Epithelial cell of prostate (primary cell): ENCODE measurements around the gene HRCT1.
"Not testable (repeated sequence)": the region's sequence is repeated elsewhere in the genome, so short reads cannot be mapped to it uniquely, and the experiment has no call there.

Experiments used
- DNase-seq: peaks from one replicate; pipeline ENCODE4 v3.0.0-alpha.2; 2011; ENCODE audit warnings: low read depth, low spot score
- H3K27ac ChIP-seq: fragments of 450-650 bp; 2 replicates; pipeline ENCODE4 v1.5.1; 2017; ENCODE audit warnings: mild to moderate bottlenecking

The HRCT1 gene

GRCh38 chr9:35892051-35892450, 14.0 kb upstream of the HRCT1 start:
- no peak overlapping the region for H3K27ac ChIP-seq
- no peak for DNase-seq

GRCh38 chr9:35896570-35896969, 9.4 kb upstream of the HRCT1 start:
- H3K27ac ChIP-seq = no peak overlapping the region
- DNase-seq = no peak

- not testable (repeated sequence) for DNase-seq
Observed at GRCh38 chr9:35897376-35898099, 8.5 kb upstream of the HRCT1 start.

GRCh38 chr9:35898337-35898736, 7.7 kb upstream of the HRCT1 start:
- no peak for DNase-seq

More at GRCh38 chr9:35897376-35898099, 8.5 kb upstream of the HRCT1 start:
- not testable (repeated sequence) for H3K27ac ChIP-seq

GRCh38 chr9:35899021-35899420, 7.0 kb upstream of the HRCT1 start:
- no peak overlapping the region for H3K27ac ChIP-seq
- DNase-seq = no peak

More at GRCh38 chr9:35898337-35898736, 7.7 kb upstream of the HRCT1 start:
- no peak overlapping the region for H3K27ac ChIP-seq

GRCh38 chr9:35903049-35903448, 3.0 kb upstream of the HRCT1 start:
- no peak overlapping the region for H3K27ac ChIP-seq
- no peak for DNase-seq

DNA sequence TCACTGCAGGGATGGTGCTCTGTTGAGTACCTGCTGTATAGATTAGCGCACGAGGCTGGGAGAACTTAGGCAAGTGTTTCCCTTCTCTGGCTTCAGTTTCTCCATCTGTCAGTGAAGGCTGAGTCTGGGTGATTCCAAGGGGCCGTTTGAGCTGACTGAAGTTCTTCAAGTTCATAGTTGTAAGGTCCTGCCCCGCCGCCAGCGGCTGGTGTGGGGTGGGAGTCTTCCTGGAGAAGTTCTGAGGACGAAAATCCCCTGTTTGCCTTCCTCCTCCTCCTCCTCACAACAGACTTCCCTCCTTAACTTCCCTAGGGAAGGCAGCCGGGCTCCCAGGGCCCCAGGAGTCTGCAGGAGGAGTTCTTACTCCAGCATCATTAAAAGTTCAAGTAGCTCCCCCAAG, 1.7 kb upstream of the HRCT1 start:
- DNase-seq = no peak
- H3K27ac ChIP-seq = no peak overlapping the region

GRCh38 chr9:35905051-35905781, 786 bp upstream of the HRCT1 start:
- DNase-seq = no peak
- peak overlapping the region; percentile 76 for H3K27ac ChIP-seq

- no peak for DNase-seq
- peak overlapping the region; percentile 76 for H3K27ac ChIP-seq
Observed at GRCh38 chr9:35906923-35907699, 1.1 kb downstream of the HRCT1 start.

DNA sequence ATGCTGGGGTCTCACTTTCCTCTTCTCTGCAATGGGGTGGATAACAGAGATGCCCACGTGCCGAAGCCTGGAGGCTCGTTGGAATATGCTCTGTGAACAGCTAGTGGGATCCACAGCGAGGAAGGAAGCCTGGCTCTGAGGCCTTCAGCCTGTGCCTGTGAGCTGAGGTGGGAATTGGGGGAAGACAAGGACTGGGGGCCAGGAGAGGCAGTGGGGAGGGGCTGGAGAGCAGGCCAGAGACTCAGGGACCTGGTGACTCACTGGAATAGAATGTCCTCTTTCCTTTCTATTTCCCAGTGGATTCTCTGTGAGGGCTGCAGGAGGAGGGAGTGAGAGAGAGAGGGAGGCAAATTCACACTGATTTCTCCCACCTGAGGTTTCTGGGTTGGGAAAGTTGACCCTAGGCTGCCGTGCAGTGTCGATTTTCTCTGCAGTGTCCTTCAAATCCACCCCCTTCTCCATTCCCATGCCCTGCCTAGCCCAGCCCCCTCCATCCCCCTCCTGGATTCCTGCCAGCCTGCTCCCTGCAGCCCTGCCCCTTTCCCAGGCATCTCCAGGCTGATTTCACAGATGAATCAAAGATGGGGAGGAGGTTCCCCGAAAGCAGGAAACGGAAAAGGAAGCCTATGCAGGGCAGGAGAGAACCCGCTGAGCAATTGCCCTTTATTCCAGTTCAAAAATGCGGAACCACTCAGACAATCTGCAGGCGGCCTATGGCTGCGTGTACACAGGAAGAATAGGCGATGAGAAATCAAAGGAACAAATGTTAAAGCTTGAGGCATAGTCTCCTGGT, 1.9 kb downstream of the HRCT1 start:
- peak overlapping the region; percentile 76 for H3K27ac ChIP-seq
- no peak for DNase-seq

DNA sequence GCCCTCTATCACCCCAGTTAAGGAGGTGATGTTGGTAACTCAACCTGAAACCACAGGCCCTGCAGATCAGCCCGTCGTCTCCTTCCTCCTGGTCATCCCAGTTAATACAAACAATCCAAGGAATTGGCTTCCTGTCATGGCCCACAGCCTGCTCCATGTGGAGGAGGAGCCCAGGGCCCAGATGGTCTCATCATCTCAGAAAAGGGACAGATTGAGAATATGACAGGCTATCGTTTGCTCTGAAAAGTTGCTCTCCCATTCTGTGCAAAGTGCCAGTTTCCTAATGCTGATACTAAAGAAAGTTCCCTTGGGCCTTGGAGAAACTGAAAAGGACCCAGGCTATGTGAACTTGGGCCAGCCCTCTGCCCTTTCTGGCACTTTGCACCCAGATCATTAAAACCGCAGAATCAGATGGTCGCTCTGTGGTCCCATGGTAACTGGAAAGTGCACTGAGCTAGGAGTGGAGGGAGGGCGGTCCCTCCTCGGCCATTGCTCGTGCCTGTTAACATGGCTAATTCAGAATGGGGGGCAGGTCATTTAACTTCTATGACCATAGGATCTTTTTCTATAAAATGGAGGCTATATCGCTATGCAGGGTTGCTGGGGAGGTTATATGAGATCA, 2.6 kb downstream of the HRCT1 start:
- H3K27ac ChIP-seq = peak overlapping the region; percentile 76
- no peak for DNase-seq

DNA sequence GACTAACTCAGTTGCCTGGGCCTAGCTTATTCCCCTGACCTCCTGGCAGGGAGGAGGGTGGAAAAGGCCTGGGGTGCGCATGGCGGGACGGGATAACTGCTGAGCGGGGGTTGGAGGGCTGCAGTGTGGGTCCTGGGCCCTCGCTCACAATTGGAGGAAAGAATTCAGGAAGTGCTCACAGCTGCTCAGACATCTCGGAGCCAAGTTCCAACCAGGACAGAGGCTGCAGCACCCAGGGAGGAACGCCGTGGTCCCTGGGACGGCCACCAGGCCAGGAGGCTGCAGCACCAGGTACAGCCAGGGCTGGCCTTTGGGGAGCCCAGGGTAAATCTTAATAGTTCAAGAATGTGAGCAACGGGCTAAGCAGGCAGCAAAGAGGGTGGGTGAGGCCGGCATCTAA, 3.3 kb downstream of the HRCT1 start, which contains the start of gene SPAAR:
Gene SPAAR (plus strand): TSS at position 217 of the 400 bp plus-strand sequence. CDS start 974 bp downstream, outside the sequence.
- peak within 1 kb of the TSS; percentile 76 for H3K27ac ChIP-seq
- DNase-seq = no peak

- H3K27ac ChIP-seq = no peak overlapping the region
- DNase-seq = no peak
Observed at GRCh38 chr9:35909687-35910612, 3.9 kb downstream of the HRCT1 start.

- H3K27ac ChIP-seq = no peak overlapping the region
- DNase-seq = no peak
Observed at GRCh38 chr9:35910613-35911359, 4.8 kb downstream of the HRCT1 start.

- no peak overlapping the region for H3K27ac ChIP-seq
Observed at GRCh38 chr9:35911690-35912089, 5.7 kb downstream of the HRCT1 start.

GRCh38 chr9:35912791-35913400, 6.9 kb downstream of the HRCT1 start:
- no peak for DNase-seq
- no peak overlapping the region for H3K27ac ChIP-seq

More at GRCh38 chr9:35911690-35912089, 5.7 kb downstream of the HRCT1 start:
- DNase-seq = no peak

DNA sequence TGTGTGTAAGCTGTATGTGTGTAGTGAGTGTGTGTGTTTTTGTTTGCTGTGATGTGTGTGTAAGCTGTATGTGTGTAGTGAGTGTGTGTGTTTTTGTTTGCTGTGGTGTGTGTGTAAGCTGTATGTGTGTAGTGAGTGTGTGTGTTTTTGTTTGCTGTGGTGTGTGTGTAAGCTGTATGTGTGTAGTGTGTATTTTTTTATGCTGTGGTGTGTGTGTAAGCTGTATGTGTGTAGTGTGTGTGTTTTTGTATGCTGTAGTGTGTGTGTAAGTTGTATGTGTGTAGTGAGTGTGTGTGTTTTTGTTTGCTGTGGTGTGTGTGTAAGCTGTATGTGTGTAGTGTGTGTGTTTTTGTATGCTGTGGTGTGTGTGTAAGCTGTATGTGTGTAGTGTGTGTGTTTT, 7.4 kb downstream of the HRCT1 start:
- not testable (repeated sequence) for H3K27ac ChIP-seq, DNase-seq
